Measurements from ENCODE around the gene HLA-DQA1. TPM values are rescaled to one million over a fixed set of nuclear protein-coding genes. Genes with fewer than 3 reads are reported as not detected.

The HLA-DQA1 gene
- total RNA-seq, 1 donor from 2014 or later, result 5.2 TPM

DNA sequence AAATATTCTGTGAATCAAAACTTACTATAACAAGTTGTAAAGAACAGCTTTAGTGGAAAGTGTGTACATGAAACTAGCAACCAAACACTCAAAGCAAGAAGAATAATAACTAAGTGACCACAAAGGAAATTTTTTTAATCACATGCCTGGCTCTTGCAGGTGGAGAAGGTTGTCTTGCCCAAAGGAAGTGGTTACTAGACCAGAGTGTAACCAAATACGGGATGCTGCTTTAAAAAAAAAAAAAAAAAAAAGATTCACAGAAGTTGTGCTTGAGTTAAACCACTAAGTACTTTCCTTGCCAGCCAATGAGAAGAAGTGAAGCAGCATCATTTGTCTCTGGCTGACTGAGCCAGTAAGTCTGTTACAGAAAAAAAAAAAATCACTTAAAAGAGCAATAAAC is 48.4 kb downstream of the HLA-DQA1 start:
- DNase-seq (ENCODE audit: low spot score), result no peak
- intact Hi-C loops (cut with DNase I), result no loop called here

DNA sequence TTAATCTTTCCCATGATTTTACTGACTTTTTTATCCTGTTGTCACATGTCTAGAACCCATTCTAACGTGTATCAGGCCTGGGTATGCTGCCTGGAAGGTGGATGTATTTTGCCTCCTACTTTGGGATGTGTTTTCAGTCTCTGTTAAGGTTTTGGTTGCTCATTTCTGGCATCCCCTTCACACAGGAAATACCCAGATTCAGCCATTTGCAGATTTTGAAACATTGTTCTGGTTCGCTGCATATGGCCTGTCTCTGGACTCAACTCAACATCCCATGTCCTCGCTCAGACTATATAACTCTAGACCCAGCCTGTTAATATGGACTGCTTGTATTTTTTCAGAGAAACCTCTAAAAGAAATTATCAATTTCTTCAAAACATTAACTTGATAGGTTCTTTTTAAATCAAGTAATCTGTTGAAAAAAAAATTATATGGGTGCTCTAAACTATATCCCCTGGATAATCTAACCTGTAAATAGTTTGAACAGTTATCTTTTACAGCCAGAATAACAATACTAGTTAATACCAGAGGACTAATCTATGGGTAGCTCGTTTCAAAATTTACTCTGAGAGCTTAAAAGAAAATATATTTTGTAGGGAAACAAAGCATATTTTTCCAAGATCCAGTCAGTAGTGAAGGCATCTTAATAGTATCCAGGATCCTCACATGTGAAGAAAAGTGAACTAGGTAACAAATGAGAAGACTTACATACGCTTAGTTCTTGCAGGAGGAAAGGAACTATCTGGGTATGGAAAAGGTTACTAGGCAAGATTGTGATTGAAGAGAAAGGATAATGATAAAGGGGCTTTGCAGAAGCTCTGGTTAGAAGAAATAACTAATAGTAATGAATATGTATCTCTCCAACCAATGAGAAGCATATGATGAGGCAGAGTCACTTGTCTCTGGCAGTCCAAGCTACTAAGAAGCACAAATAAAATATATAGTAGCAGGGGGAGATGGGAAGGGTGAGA is 52.6 kb downstream of the HLA-DQA1 start:
- intact Hi-C loops (cut with DNase I), result no loop called here
- DNase-seq (ENCODE audit: low spot score), result no peak

DNA sequence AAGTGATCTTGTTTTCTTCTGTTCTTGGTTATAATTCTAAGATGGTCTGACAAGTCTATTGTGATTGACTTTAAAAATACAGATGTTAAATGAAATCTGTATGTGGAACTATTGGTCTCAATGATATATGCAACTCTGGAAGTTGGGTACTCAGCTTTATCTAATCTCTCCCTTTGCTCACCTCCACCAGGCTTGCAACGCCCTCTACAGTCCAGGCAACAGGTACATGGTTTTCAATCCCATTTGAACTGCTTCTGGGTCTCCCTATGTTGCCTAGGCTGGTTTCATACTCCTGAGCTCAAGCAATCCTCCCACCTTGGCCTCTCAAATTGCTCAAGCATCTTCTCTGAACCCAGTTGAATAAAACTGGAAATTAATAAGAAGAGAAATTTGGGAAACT is 54.8 kb downstream of the HLA-DQA1 start:
- intact Hi-C loops (cut with DNase I), result no loop called here
- no peak for DNase-seq (ENCODE audit: low spot score)

Other genes with a start within 250 kb of the HLA-DQA1 start
- gene BTNL2, start 230.2 kb upstream of the HLA-DQA1 start, total RNA-seq, result not detected
- 94.0 TPM for gene HLA-DRA, start 197.5 kb upstream of the HLA-DQA1 start, total RNA-seq
- 14.0 TPM for gene HLA-DRB5, start 107.1 kb upstream of the HLA-DQA1 start, total RNA-seq
- gene HLA-DRB1, start 47.6 kb upstream of the HLA-DQA1 start, total RNA-seq, result 27.6 TPM
- gene HLA-DQB1, start 29.3 kb downstream of the HLA-DQA1 start, total RNA-seq, result 3.7 TPM
- gene HLA-DQA2, start 104.0 kb downstream of the HLA-DQA1 start, total RNA-seq, result 2.8 TPM
- 2.9 TPM for gene HLA-DQB2, start 126.1 kb downstream of the HLA-DQA1 start, total RNA-seq
- 0.35 TPM for gene HLA-DOB, start 179.6 kb downstream of the HLA-DQA1 start, total RNA-seq
- 12.7 TPM for gene TAP2, start 201.3 kb downstream of the HLA-DQA1 start, total RNA-seq
- 11.7 TPM for gene PSMB8, start 206.6 kb downstream of the HLA-DQA1 start, total RNA-seq
- 18.1 TPM for gene TAP1, start 216.3 kb downstream of the HLA-DQA1 start, total RNA-seq
- 14.2 TPM for gene PSMB9, start 216.8 kb downstream of the HLA-DQA1 start, total RNA-seq

Measured in cardiac septum (tissue), 1 donor.